Osteoblast (primary cell): ENCODE measurements around the gene ZSCAN29. TPM values are rescaled to one million over a fixed set of nuclear protein-coding genes. Genes with fewer than 3 reads are reported as not detected.
A peak's percentile ranks its signal among the peaks of the same experiment; 100 is the strongest.

Experiments
- DNase-seq: peaks from one replicate; pipeline ENCODE4 v3.0.0; 2011; ENCODE audit warnings: low spot score, mixed read lengths; ENCODE audit not compliant: insufficient read length; ENCODE audit errors: missing footprints
- H2AFZ ChIP-seq: 2 replicates; pipeline ENCODE4 v1.6.0; 2011; ENCODE audit warnings: mild to moderate bottlenecking, low read length
- H3K27ac ChIP-seq: 2 replicates; pipeline ENCODE4 v1.5.1; 2011; ENCODE audit warnings: mild to moderate bottlenecking, low read depth, low read length, moderate library complexity
- H3K27me3 ChIP-seq: 2 replicates; pipeline ENCODE4 v1.6.0; 2012; ENCODE audit warnings: mild to moderate bottlenecking, control low read depth, inconsistent platforms, low read length, moderate library complexity; ENCODE audit not compliant: insufficient read depth
- H3K36me3 ChIP-seq: 2 replicates; pipeline ENCODE4 v1.5.1; 2011; ENCODE audit warnings: mild to moderate bottlenecking, low read length, control low read depth, moderate library complexity; ENCODE audit not compliant: insufficient read depth
- H3K4me1 ChIP-seq: 2 replicates; pipeline ENCODE4 v1.5.1; 2011; ENCODE audit warnings: mild to moderate bottlenecking, low read length, control low read depth, moderate library complexity; ENCODE audit not compliant: insufficient read depth
- H3K4me2 ChIP-seq: 2 replicates; pipeline ENCODE4 v1.6.0; 2011; ENCODE audit warnings: mild to moderate bottlenecking, low read length; ENCODE audit not compliant: insufficient read depth
- H3K4me3 ChIP-seq: fragments of 200-600 bp; sonication (generic); 3 replicates; pipeline ENCODE4 v1.5.1; 2012; ENCODE audit warnings: mild to moderate bottlenecking, low read length, inconsistent platforms; ENCODE audit not compliant: insufficient read depth
- H3K79me2 ChIP-seq: 2 replicates; pipeline ENCODE4 v1.6.0; 2012; ENCODE audit warnings: mild to moderate bottlenecking, low read length, control low read depth, inconsistent platforms; ENCODE audit not compliant: insufficient read depth
- H3K9me3 ChIP-seq: 2 replicates; pipeline ENCODE4 v1.5.1; 2011; ENCODE audit warnings: low read depth, low read length, control low read depth
- H4K20me1 ChIP-seq: 2 replicates; pipeline ENCODE4 v1.6.0; 2012; ENCODE audit warnings: mild to moderate bottlenecking, low read length, control low read depth; ENCODE audit not compliant: insufficient read depth
- CTCF ChIP-seq: IDR thresholded peaks from 2 replicates; pipeline ENCODE4 v1.5.1; 2011; ENCODE audit warnings: mild to moderate bottlenecking, low read depth, low read length, moderate library complexity; ENCODE audit errors: extremely low read depth
- total RNA-seq: library from RNA; depleted of rRNA; stranded (reverse); fragments of >200 nt; gene quantifications from 2 replicates; pipeline ENCODE4 v1.2.3, GENCODE V29; 2012

The ZSCAN29 gene
- total RNA-seq, 1 donor, result 33.7 TPM

GRCh38 chr15:43390723-43391122 lies 19.9 kb upstream of the ZSCAN29 start:
- H3K79me2 ChIP-seq, result no peaks in the 10 kb centered on the region
- no peaks in the 10 kb centered on the region for H4K20me1 ChIP-seq
- peaks cover 17% of the 10 kb centered on the region for H3K36me3 ChIP-seq
- H3K27ac ChIP-seq, result no peak overlapping the region
- no peak overlapping the region for H3K4me3 ChIP-seq
- no peak overlapping the region for H2AFZ ChIP-seq
- H3K4me1 ChIP-seq, result no peaks in the 10 kb centered on the region
- DNase-seq, result no peak
- TF ChIP-seq CTCF, result no peak
- no peaks in the 10 kb centered on the region for H3K27me3 ChIP-seq
- H3K9me3 ChIP-seq, result no peaks in the 10 kb centered on the region
- no peak overlapping the region for H3K4me2 ChIP-seq

- Histone ChIP-seq H3K9me3 (no peaks in the 10 kb centered on the region), H3K4me1 (no peaks in the 10 kb centered on the region), H2AFZ (no peak overlapping the region), H3K36me3 (peaks cover 27% of the 10 kb centered on the region), H4K20me1 (no peaks in the 10 kb centered on the region), H3K79me2 (no peaks in the 10 kb centered on the region), H3K4me3 (no peak overlapping the region), H3K27ac (no peak overlapping the region), H3K27me3 (no peaks in the 10 kb centered on the region), H3K4me2 (no peak overlapping the region)
- TF ChIP-seq CTCF, result no peak
- DNase-seq, result peak; percentile 83
These were observed 12.2 kb upstream of the ZSCAN29 start for GRCh38 chr15:43383070-43383469.

GRCh38 chr15:43382310-43382709 lies 11.5 kb upstream of the ZSCAN29 start:
- Histone ChIP-seq H3K27me3 (no peaks in the 10 kb centered on the region), H3K36me3 (peaks cover 24% of the 10 kb centered on the region), H2AFZ (no peak overlapping the region), H3K9me3 (no peaks in the 10 kb centered on the region), H4K20me1 (no peaks in the 10 kb centered on the region), H3K4me2 (no peak overlapping the region), H3K79me2 (no peaks in the 10 kb centered on the region), H3K4me1 (no peaks in the 10 kb centered on the region), H3K4me3 (no peak overlapping the region), H3K27ac (no peak overlapping the region)
- no peak for TF ChIP-seq CTCF
- no peak for DNase-seq

- H3K36me3 ChIP-seq, result peaks cover 12% of the 10 kb centered on the region
- no peak for TF ChIP-seq CTCF
- no peaks in the 10 kb centered on the region for H3K9me3 ChIP-seq
These were observed 7.8 kb upstream of the ZSCAN29 start for GRCh38 chr15:43378601-43379000.

More at GRCh38 chr15:43378601-43379000, 7.8 kb upstream of the ZSCAN29 start:
- Histone ChIP-seq H4K20me1 (peaks cover 8% of the 10 kb centered on the region), H3K27ac (no peak overlapping the region), H2AFZ (no peak overlapping the region), H3K79me2 (no peaks in the 10 kb centered on the region), H3K4me2 (no peak overlapping the region), H3K4me1 (no peaks in the 10 kb centered on the region), H3K27me3 (no peaks in the 10 kb centered on the region), H3K4me3 (no peak overlapping the region)
- DNase-seq, result no peak
